T follicular helper cell (primary cell): ENCODE measurements around the gene IRF2BP2.

Experiments
- DNase-seq: peaks from one replicate; pipeline ENCODE4 v3.0.0-alpha.2; 2020; ENCODE audit warnings: low read depth

IRF2BP2 gene

GRCh38 chr1:234613128-234613875 lies 3.3 kb upstream of the IRF2BP2 start:
- no peak for DNase-seq

- peak; percentile 86 for DNase-seq
Measured at GRCh38 chr1:234612352-234613127, 2.6 kb upstream of the IRF2BP2 start.

- DNase-seq = no peak
Measured at GRCh38 chr1:234611847-234612351, 1.9 kb upstream of the IRF2BP2 start.

- DNase-seq = peak; percentile 67
Measured at GRCh38 chr1:234611225-234611846, 1.4 kb upstream of the IRF2BP2 start.

GRCh38 chr1:234610666-234611224 lies 767 bp upstream of the IRF2BP2 start:
- DNase-seq = peak; percentile 86

- no peak for DNase-seq
Measured at GRCh38 chr1:234609691-234610042, 311 bp downstream of the IRF2BP2 start.

GRCh38 chr1:234608911-234609690 lies 877 bp downstream of the IRF2BP2 start:
- DNase-seq = peak; percentile 67

GRCh38 chr1:234608025-234608910 lies 1.7 kb downstream of the IRF2BP2 start:
- DNase-seq = peak; percentile 79

GRCh38 chr1:234607109-234608024 lies 2.6 kb downstream of the IRF2BP2 start:
- no peak for DNase-seq

- no peak for DNase-seq
Measured at GRCh38 chr1:234606784-234607108, 3.2 kb downstream of the IRF2BP2 start.

- peak; percentile 37 for DNase-seq
Measured at GRCh38 chr1:234605983-234606783, 3.8 kb downstream of the IRF2BP2 start.

- DNase-seq = no peak
Measured at GRCh38 chr1:234605399-234605982, 4.5 kb downstream of the IRF2BP2 start.

GRCh38 chr1:234604495-234605398 lies 5.2 kb downstream of the IRF2BP2 start:
- no peak for DNase-seq

GRCh38 chr1:234603221-234604204 lies 6.5 kb downstream of the IRF2BP2 start:
- DNase-seq = no peak

GRCh38 chr1:234602334-234603220 lies 7.4 kb downstream of the IRF2BP2 start:
- DNase-seq = no peak
